T follicular helper cell (primary cell): ENCODE results near the gene INO80.
A peak's percentile ranks its signal among the peaks of the same experiment; 100 is the strongest.

Experiments used
- DNase-seq: peaks from one replicate; pipeline ENCODE4 v3.0.0-alpha.2; 2020; ENCODE audit warnings: low read depth

The INO80 gene

GRCh38 chr15:40944510-40945296 is 171.4 kb downstream of the INO80 start:
- DNase-seq, result no peak

DNA sequence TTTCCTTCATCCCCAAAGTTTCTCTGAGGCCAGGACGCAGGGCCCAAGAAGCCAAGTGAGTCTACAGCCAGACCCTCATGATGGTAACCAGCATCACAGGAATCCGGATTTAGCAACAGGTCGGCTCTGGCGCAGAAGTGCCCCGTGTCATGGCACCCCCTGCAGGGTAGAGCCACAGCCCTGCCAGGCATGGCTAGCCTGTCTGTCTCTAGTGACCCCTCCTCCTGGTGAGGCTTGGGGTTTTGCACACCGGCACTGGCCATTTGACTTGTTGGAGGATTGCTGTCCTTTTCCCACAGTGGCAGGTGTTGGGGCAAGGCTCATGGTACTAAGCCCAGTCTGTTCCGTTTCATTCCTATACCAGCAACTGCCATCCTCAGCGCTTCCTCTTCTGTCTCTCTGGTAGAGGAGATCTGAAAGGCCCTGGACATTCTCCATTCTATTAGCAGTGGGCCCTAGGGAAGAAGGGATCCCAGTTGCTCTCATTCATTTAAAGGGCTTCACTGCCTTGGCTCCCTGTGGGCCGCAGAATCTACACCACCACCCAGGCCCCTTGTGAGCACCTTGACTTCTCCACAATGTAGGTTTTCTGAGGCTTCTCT is 172.2 kb downstream of the INO80 start:
- DNase-seq, result no peak

DNA sequence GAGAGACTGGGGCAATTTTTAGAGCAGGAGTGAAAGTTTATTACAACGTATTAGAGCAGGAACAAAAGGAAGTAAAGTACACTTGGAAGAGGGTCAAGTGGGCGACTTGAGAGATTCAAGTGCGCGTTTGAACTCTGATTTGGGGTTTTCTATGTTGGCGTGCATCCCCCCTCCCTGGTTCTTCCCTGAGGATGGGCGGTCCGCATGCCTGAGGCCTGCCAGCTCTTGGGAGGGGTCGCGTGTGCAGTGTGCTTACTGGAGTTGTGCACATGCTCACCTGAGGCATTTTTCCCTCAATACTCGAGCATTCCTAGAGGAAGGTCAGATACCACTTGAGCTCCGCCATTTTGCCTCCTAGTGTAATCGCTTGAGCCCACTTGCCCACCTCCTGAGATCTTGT is 173.2 kb downstream of the INO80 start:
- DNase-seq, result no peak

DNA sequence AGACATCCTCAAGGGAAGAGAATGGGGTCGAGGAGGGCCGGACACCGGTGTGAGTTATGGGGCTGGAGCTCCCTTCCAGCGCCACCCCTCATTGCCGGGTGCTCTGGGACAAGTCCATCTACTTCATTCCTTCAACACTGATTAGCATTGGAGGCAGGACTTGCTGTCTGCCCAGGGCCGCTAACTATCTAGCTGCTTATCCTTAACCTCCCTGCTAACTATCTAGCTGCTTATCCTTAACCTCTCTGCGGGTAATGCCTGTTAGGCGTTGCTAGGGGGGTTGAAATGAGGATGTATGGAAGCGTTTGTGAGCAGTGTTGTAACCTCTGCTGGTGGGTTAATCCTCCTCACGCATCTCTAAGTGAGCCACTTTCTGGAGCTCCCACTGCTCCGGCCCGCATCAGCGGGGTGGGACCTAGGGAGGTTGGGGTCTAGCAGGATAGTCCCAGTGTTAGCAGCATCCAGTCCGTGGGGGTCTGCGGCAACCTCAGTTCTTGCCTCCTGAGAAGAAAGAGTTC is 173.7 kb downstream of the INO80 start:
- no peak for DNase-seq

DNA sequence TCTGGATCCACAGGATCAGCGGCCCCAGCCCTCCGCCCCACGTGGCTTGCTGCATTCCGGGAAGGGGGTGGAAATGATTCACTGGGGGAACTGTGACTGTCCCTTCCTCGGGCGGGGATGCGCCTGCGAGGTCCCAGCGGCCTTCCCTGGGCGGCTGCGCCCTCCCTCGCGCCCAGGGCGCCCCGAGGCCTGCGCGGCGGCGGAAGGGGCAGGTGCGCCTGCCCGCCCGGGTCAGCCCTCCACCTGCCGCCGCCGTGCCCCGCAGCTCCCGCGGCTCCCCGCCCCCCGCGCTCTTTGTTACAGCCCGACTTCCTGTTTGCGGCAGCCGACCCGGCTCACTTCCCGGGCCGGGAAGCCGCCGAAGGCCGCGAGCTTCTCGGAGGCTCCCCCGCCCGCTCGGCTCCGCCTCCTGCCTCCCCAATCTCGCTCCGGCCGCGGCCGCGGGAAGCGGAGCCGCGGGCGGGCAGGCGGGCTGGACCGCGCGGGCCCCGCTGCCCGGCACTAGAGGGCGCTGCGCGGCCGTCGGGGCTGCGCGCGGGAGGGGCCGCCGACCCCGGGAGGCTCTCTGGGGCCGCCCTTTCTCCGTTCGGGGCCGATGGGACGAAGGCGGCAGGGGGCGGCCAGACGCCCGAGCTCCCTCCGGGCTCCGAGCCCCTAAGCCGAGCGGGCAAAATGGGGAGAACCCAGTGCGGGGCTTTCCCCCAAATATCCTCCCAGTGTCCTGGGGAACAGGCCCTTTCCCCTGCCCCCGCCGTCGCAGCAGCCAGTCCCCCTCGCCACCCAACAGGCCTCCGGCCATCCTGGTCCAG is 174.3 kb downstream of the INO80 start:
- DNase-seq, result peak; percentile 46

DNA sequence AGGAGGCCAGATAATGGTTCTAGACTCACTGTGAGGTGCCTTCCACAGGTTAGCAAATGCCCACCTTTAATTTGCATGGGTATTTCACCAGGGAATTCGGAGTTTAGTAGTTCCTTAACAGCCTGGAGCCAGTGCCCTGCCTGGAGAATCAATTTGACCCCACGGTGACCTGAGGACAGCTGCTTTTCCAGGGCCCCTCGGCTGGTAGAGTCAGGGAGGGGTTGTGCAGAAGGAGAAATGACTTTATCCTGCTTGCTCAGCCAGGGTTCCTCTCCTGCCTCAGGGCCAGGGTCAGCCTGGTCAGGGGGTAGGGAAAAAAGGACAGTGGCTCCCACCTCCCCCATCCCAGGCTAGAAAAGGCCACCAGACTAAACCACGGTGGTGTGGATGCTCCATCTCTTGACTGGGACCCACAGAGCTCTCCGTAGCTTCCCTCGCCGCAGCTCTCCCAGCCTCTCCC is 175.0 kb downstream of the INO80 start:
- DNase-seq, result no peak

DNA sequence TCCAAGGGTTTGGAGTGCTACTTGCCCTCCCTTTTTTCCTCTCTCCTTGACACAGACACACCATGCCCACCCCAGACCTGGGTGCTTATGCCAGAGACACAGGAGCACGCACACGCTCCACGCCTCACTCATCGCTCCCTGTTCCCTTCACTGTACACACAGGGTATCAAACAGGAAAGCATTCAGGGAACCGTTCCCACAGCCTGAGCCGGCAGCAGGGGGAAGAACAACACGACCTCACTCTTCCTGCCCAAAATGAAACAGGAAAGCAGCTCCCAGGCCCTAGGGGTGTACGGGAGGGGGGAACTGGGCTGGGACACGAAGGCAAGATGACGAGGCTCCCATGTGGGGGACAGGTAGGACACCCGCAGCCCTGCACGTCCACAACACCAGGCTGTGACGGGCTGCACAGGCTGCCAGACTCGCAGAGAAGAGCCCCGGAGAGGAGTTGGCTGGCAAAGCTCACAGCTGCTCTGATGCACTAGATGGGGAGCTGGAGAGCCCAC is 175.7 kb downstream of the INO80 start:
- no peak for DNase-seq

DNA sequence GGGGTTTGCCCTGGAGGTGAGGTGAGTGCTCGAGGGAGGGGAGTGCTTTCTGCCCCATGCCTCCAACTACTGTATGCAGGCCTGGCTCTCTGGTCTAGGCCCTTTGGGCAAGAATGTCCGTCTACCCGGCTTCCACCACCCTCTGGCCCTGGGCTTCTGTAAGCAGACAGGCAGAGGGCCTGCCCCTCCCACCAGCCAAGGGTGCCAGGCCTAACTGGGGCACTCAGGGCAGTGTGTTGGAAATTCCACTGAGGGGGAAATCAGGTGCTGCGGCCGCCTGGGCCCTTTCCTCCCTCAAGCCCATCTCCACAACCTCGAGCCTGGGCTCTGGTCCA is 177.6 kb downstream of the INO80 start:
- no peak for DNase-seq

- DNase-seq, result no peak
Measured at GRCh38 chr15:40937762-40938535, 178.1 kb downstream of the INO80 start.

DNA sequence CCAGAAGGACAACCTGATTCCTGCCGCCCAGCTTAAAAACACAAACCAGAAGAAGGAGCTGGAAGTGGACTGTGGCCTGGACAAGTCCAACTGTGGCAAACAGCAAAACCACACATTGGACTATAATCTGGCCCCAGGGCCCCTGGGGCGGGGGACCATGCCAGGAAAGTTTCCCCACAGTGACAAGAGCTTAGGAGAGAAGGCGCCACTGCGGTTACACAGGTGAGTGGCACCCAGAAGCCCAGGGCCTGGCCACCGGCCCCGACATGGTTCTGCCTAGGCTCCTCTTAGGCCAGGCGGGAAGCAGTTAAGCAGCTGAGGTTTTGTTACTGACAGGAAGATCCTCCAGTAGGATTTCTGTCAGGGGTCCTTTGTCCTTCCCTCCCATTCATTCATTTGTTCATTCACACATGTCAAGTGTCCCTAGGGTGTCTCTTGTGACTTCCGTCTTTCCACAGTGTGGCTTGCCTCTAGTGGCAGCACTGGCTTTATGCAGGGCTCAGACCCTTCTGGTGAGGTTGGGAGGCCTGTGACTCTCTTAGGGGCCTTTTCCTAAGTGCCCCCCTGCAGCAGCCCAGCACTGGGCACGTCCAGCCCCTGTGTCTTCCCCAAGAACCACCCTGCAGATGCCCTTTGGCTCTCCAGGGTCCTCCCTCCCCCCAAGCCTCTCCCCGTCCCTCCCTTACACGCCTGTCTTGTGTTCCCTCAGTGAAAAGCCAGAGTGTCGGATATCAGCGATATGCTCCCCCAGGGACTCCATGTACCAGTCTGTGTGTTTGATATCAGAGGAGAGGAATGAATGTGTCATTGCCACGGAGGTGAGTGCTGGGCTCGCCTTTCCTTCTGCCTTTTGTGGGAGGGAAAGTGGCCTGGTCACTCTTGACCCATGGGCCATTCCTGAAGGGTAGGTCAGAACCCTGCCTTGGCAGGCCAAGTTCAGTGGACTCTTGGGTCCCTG is 179.1 kb downstream of the INO80 start:
- no peak for DNase-seq

- DNase-seq, result no peak
Measured at GRCh38 chr15:40936234-40936708, 179.8 kb downstream of the INO80 start.

DNA sequence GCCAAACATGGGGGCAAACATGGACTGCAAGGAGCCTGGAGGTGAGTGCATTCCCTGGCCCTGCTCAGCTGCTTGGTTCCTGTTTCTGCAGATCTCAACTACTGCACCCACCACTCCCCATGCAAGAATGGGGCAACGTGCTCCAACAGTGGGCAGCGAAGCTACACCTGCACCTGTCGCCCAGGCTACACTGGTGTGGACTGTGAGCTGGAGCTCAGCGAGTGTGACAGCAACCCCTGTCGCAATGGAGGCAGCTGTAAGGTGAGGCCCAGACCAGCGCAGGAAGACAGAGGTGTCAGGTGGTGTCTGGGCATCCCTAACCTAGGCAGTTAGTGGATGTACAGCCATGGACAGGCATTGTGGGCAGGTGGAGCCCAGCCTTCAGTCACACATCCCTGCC is 181.6 kb downstream of the INO80 start:
- no peak for DNase-seq

GRCh38 chr15:40933517-40933902 is 182.6 kb downstream of the INO80 start:
- DNase-seq, result no peak

GRCh38 chr15:40932649-40933516 is 183.2 kb downstream of the INO80 start:
- no peak for DNase-seq

DNA sequence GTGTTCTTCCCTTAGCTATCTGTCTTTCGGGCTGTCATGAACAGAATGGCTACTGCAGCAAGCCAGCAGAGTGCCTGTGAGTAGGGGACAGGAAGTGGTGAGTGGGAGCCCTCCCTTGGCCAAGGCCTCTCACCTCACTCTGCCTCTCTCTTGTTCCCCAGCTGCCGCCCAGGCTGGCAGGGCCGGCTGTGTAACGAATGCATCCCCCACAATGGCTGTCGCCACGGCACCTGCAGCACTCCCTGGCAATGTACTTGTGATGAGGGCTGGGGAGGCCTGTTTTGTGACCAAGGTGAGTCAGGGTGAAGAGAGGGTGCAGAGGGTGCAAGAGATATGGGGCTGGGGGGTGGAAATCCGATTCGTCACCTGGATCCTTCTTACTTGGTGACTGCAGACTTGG is 183.9 kb downstream of the INO80 start:
- no peak for DNase-seq

- DNase-seq, result no peak
Measured at GRCh38 chr15:40931300-40932142, 184.6 kb downstream of the INO80 start.

GRCh38 chr15:40930430-40931299 is 185.4 kb downstream of the INO80 start:
- no peak for DNase-seq
